B cell (primary cell): ENCODE measurements around the gene MROH7. TPM values are rescaled to one million over a fixed set of nuclear protein-coding genes. Genes with fewer than 3 reads are reported as not detected.

Source experiments
- ATAC-seq: fragments of 200-7000 bp; cut with Tn5 transposase; one replicate; pipeline ENCODE4 v1.10.0; 2021; ENCODE audit warnings: low read depth, mild to moderate bottlenecking, moderate number of reproducible peaks, moderate library complexity
- CTCF ChIA-PET: fragments of 350-600 bp; sonication (Branson Sonifier 250); formaldehyde crosslinking; loops from one replicate; lab custom pipeline; 2021; ENCODE audit warnings: antibody characterized with exemption, inconsistent platforms; lab: Charles Lee
- POLR2A ChIA-PET: fragments of 350-600 bp; sonication (Branson Sonifier 250); formaldehyde crosslinking; loops from one replicate; lab custom pipeline; 2021; ENCODE audit warnings: antibody characterized with exemption; lab: Charles Lee
- DNase-seq: peaks from one replicate; pipeline ENCODE4 v3.0.0; 2013
- H2AFZ ChIP-seq: 2 replicates; pipeline ENCODE4 v1.6.1; 2012; ENCODE audit warnings: mild to moderate bottlenecking, low read depth, low read length; ENCODE audit not compliant: insufficient read depth, poor library complexity, severe bottlenecking
- H3K27ac ChIP-seq, 2 donors: 1 replicate in 1 of 2; 2 replicates in 1 of 2; pipeline ENCODE4 v1.5.1; 2012 to 2013; ENCODE audit warnings: low read length in 2 of 2, mild to moderate bottlenecking in 2 of 2, moderate library complexity in 1 of 2
- H3K27me3 ChIP-seq, 4 experiments: fragments of 200-600 bp in 1 of 4; sonication (generic) in 1 of 4; replicated peaks in 1 of 4; 1 replicate in 2 of 4; 2 replicates in 2 of 4; pipeline versions ENCODE4 v1.6.1 to v1.7.0; 2013 to 2016; ENCODE audit warnings: low read length in 3 of 4, mild to moderate bottlenecking in 2 of 4, mixed read lengths in 1 of 4, moderate library complexity in 1 of 4; ENCODE audit not compliant: insufficient read depth in 4 of 4, control insufficient read depth in 3 of 4; ENCODE audit errors: control extremely low read depth in 1 of 4
- H3K36me3 ChIP-seq, 2 experiments: replicated peaks in 1 of 2; 1 replicate in 1 of 2; 2 replicates in 1 of 2; pipeline versions ENCODE4 v1.6.1 to v1.7.1; 2013; ENCODE audit warnings: low read length in 1 of 2; ENCODE audit not compliant: insufficient read depth in 2 of 2, control insufficient read depth in 1 of 2; ENCODE audit errors: control extremely low read depth in 1 of 2, extremely low read depth in 1 of 2
- H3K4me1 ChIP-seq, 2 donors: fragments of 200-600 bp in 1 of 2; sonication (generic) in 1 of 2; 1 replicate in 1 of 2; 2 replicates in 1 of 2; pipeline versions ENCODE4 v1.5.1 to v1.6.1; 2013 to 2017; ENCODE audit warnings: low read length in 2 of 2; ENCODE audit not compliant: control insufficient read depth in 2 of 2, insufficient read depth in 2 of 2
- H3K4me2 ChIP-seq: replicated peaks from 2 replicates; pipeline ENCODE3; 2012; ENCODE audit warnings: mild to moderate bottlenecking, low read depth, low read length; ENCODE audit not compliant: poor library complexity, severe bottlenecking
- H3K4me3 ChIP-seq, 5 experiments: fragments of 200-600 bp in 1 of 5; sonication (generic) in 1 of 5; 1 replicate in 3 of 5; 2 replicates in 2 of 5; pipeline versions ENCODE4 v1.5.1 to v1.7.0; 2011 to 2016; ENCODE audit warnings: low read length in 4 of 5, mild to moderate bottlenecking in 4 of 5, low read depth in 2 of 5, control low read depth in 1 of 5, moderate library complexity in 1 of 5; ENCODE audit not compliant: insufficient read depth in 1 of 5; ENCODE audit errors: control extremely low read depth in 1 of 5, extremely low read depth in 1 of 5
- H3K79me2 ChIP-seq: fragments of 200-600 bp; sonication (generic); one replicate; pipeline ENCODE4 v1.6.0; 2016; ENCODE audit warnings: low read length; ENCODE audit not compliant: control insufficient read depth, insufficient read depth
- H3K9ac ChIP-seq: fragments of 200-600 bp; sonication (generic); 2 replicates; pipeline ENCODE4 v1.6.1; 2017; ENCODE audit warnings: mild to moderate bottlenecking, low read length, moderate library complexity
- H3K9me3 ChIP-seq, 3 donors: one replicate each; pipeline versions ENCODE4 v1.6.1 to v1.7.1; 2013; ENCODE audit warnings: low read length in 2 of 3; ENCODE audit not compliant: control insufficient read depth in 2 of 3, insufficient read depth in 1 of 3; ENCODE audit errors: control extremely low read depth in 1 of 3
- H4K20me1 ChIP-seq: 2 replicates; pipeline ENCODE4 v1.6.0; 2012; ENCODE audit warnings: mild to moderate bottlenecking, low read length; ENCODE audit not compliant: insufficient read depth, control insufficient read depth, poor library complexity, severe bottlenecking
- H3K27ac Mint-ChIP-seq: one replicate; pipeline ENCODE4 v1.8.0; 2021; ENCODE audit warnings: mixed read lengths
- H3K27me3 Mint-ChIP-seq: one replicate; pipeline ENCODE4 v1.8.0; 2021; ENCODE audit warnings: mixed read lengths
- H3K4me1 Mint-ChIP-seq: one replicate; pipeline ENCODE4 v1.8.0; 2021; ENCODE audit warnings: mixed read lengths
- H3K4me3 Mint-ChIP-seq: one replicate; pipeline ENCODE4 v1.8.0; 2021; ENCODE audit warnings: mixed read lengths
- H3K9me3 Mint-ChIP-seq: one replicate; pipeline ENCODE4 v1.8.0; 2022; ENCODE audit warnings: mixed read lengths; ENCODE audit not compliant: insufficient read depth
- EZH2 ChIP-seq: IDR thresholded peaks from 2 replicates; pipeline ENCODE4 v1.6.1; 2012; ENCODE audit warnings: borderline replicate concordance, low read depth, mild to moderate bottlenecking, moderate library complexity, low read length; ENCODE audit not compliant: insufficient read depth, poor library complexity, severe bottlenecking
- WGBS: methylation state at CpG from one replicate; pipeline ENCODE4 v1.1.5; 2013; ENCODE audit warnings: missing lambda C conversion rate; ENCODE audit not compliant: insufficient coverage; 5-methylcytosine and 5-hydroxymethylcytosine counted together
- intact Hi-C: fragments of 100-400 bp; cut with micrococcal nuclease; formaldehyde crosslinking; loops from one replicate; pipeline ENCODE4 v1.10.0; 2022
- polyA plus RNA-seq: library from polyadenylated mRNA; depleted of rRNA; stranded (reverse); fragments of >200 nt; gene quantifications from 2 replicates; pipeline ENCODE4 v1.2.3, GENCODE V29; 2012
- total RNA-seq, 2 donors: library from RNA; stranded (reverse); fragments of 120-200 nt in 1 of 2; gene quantifications; 1 replicate in 1 of 2; 2 replicates in 1 of 2; pipeline versions ENCODE4 v1.2.3 to v1.2.4, GENCODE V29; 2013 to 2022
- TF ChIP-seq, protein P1 (sequence below): fragments of 200-600 bp; IDR thresholded peaks from one replicate; pipeline ENCODE4 v1.8.0; 2022; ENCODE audit warnings: antibody characterized with exemption, mild to moderate bottlenecking

The MROH7 gene
- total and polyA plus RNA-seq, 2 donors (not counting 1 experiment from before 2014, with no cell fraction given): not detected

DNA sequence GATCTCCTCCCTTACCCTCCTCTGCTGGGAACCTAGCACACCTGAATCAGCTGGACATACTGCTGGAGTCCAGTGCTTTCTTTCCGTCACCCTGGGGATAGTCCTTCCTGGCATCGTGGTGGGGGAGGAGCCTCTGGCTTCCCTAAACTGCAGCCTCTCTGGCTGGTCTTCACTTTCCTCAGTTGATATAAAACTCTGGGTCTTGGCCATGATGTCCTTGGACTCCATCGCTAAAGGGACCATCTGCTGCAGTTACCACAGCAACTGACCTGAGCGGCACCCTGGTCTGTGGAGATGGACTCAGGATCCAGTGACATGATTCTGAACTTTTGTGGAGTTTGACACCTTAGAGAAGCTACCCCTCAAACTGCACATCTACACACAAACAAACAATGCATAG, 99.9 kb downstream of the MROH7 start:
- Histone ChIP-seq H3K9ac (no peak overlapping the region), H4K20me1 (no peaks in the 10 kb centered on the region), H3K27me3 (no peaks in the 10 kb centered on the region), H3K27ac (no peak overlapping the region), H3K4me1 (no peaks in the 10 kb centered on the region), H3K79me2 (no peaks in the 10 kb centered on the region), H3K4me3 (no peak overlapping the region), H3K4me2 (no peak overlapping the region), H3K9me3 (no peaks in the 10 kb centered on the region), H2AFZ (no peak overlapping the region), H3K36me3 (peaks cover 0 to 57% of the 10 kb centered on the region in 2 experiments)
- Mint-ChIP-seq H3K27me3 (no peaks in the 10 kb centered on the region), H3K27ac (no peak overlapping the region), H3K4me1 (no peaks in the 10 kb centered on the region), H3K9me3 (no peaks in the 10 kb centered on the region), H3K4me3 (no peak overlapping the region)
- DNase-seq: no peak
- POLR2A ChIA-PET: no interaction called here
- intact Hi-C loops: no loop called here
- WGBS: 94% methylated on average over 4 of the region's 4 CpGs
- TF ChIP-seq, protein P1, sequence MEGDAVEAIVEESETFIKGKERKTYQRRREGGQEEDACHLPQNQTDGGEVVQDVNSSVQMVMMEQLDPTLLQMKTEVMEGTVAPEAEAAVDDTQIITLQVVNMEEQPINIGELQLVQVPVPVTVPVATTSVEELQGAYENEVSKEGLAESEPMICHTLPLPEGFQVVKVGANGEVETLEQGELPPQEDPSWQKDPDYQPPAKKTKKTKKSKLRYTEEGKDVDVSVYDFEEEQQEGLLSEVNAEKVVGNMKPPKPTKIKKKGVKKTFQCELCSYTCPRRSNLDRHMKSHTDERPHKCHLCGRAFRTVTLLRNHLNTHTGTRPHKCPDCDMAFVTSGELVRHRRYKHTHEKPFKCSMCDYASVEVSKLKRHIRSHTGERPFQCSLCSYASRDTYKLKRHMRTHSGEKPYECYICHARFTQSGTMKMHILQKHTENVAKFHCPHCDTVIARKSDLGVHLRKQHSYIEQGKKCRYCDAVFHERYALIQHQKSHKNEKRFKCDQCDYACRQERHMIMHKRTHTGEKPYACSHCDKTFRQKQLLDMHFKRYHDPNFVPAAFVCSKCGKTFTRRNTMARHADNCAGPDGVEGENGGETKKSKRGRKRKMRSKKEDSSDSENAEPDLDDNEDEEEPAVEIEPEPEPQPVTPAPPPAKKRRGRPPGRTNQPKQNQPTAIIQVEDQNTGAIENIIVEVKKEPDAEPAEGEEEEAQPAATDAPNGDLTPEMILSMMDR: no peak
- TF ChIP-seq EZH2: no peak
- ATAC-seq: no peak
- CTCF ChIA-PET: no interaction called here

DNA sequence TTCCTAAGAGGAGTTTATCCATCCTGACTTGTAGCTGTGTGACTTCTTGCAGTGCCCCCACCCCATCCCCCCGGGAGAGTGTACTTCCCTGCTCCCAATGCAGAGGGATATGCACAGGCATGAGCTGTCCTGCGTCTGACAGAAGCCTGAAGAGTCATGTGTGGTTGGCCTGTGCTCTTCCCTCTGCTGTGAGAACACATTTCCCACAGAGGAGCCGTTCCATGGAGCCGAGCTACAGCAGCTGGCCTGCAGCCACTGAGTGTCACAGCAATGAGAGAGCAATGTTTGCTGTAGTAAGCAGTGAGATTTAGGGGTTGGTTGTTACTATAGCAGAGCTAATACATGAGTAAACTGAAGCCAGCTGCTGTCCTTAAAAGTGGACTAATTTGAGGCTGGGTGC, 100.7 kb downstream of the MROH7 start:
- Histone ChIP-seq H3K36me3 (peaks cover 0 to 50% of the 10 kb centered on the region in 2 experiments), H3K4me3 (no peak overlapping the region), H4K20me1 (no peaks in the 10 kb centered on the region), H3K27ac (no peak overlapping the region), H3K4me2 (no peak overlapping the region), H3K9me3 (no peaks in the 10 kb centered on the region), H2AFZ (no peak overlapping the region), H3K27me3 (no peaks in the 10 kb centered on the region), H3K9ac (no peak overlapping the region), H3K79me2 (no peaks in the 10 kb centered on the region), H3K4me1 (no peaks in the 10 kb centered on the region)
- no peak for DNase-seq
- Mint-ChIP-seq H3K4me3 (no peak overlapping the region), H3K27ac (no peak overlapping the region), H3K4me1 (no peaks in the 10 kb centered on the region), H3K27me3 (no peaks in the 10 kb centered on the region), H3K9me3 (no peaks in the 10 kb centered on the region)
- 100% methylated on average over 4 of the region's 4 CpGs for WGBS
- ATAC-seq: no peak
- ChIA-PET POLR2A (no interaction called here), CTCF (no interaction called here)
- no peak for TF ChIP-seq EZH2
- TF ChIP-seq, protein P1: no peak
- intact Hi-C loops: no loop called here
